Adrenal gland (tissue), 12 donors: ENCODE data around the gene NDUFV2. TPM values are rescaled to one million over a fixed set of nuclear protein-coding genes. Genes with fewer than 3 reads are reported as not detected.

Source experiments
- DNase-seq, 7 donors: peaks; one replicate each; pipeline ENCODE4 v3.0.0-alpha.2; 2019 to 2020
- H3K27ac ChIP-seq, 5 donors: fragments of 200-600 bp; sonication (generic) in 4 of 5; 1 replicate in 3 of 5; 2 replicates in 2 of 5; pipeline versions ENCODE4 v1.5.1 to v1.8.0; 2016 to 2020; ENCODE audit warnings: mild to moderate bottlenecking in 1 of 5
- H3K27me3 ChIP-seq: fragments of 200-600 bp; 2 replicates; pipeline ENCODE4 v1.8.0; 2021
- H3K36me3 ChIP-seq, 2 donors: fragments of 200-600 bp; replicated peaks in 1 of 2; 1 replicate in 1 of 2; 2 replicates in 1 of 2; pipeline versions ENCODE4 v1.5.1 to v1.8.0; 2018 to 2022
- H3K4me1 ChIP-seq, 2 donors: fragments of 200-600 bp; replicated peaks in 1 of 2; 1 replicate in 1 of 2; 2 replicates in 1 of 2; pipeline versions ENCODE4 v1.5.1 to v1.8.0; 2018 to 2021
- H3K4me3 ChIP-seq, 4 donors: fragments of 200-600 bp; sonication (generic) in 3 of 4; one replicate each; pipeline ENCODE4 v1.5.1; 2016 to 2018
- H3K9me3 ChIP-seq, 3 donors: fragments of 200-600 bp; sonication (generic) in 1 of 3; replicated peaks in 1 of 3; 1 replicate in 2 of 3; 2 replicates in 1 of 3; pipeline versions ENCODE4 v1.5.1 to v1.8.0; 2016 to 2021
- CTCF ChIP-seq, 6 experiments: fragments of 450-650 bp in 4 of 6; fragments of 200-600 bp in 2 of 6; sonication (generic) in 1 of 6; IDR thresholded peaks; 1 replicate in 5 of 6; 2 replicates in 1 of 6; pipeline versions ENCODE4 v1.5.1 to v1.8.0; 2016 to 2021; ENCODE audit warnings: antibody characterized with exemption in 6 of 6, mild to moderate bottlenecking in 2 of 6, moderate library complexity in 1 of 6
- POLR2A ChIP-seq, 2 donors: fragments of 450-650 bp; IDR thresholded peaks; one replicate each; pipeline ENCODE4 v1.6.1; 2017; ENCODE audit warnings: antibody characterized with exemption in 2 of 2, mild to moderate bottlenecking in 2 of 2, moderate library complexity in 1 of 2
- WGBS, 4 donors: extraction: QIAGEN DNeasy Blood & Tissue Kit in 2 of 4; methylation state at CpG; one replicate each; pipeline versions ENCODE4 v1.1.5 to v1.1.7; 2013 to 2017; 5-methylcytosine and 5-hydroxymethylcytosine counted together
- intact Hi-C, 2 donors: fragments of 100-400 bp; cut with DNase I; formaldehyde crosslinking; loops; one replicate each; pipeline versions ENCODE4 v1.14.1 to v1.15.0; 2022 to 2023
- polyA plus RNA-seq, 3 donors: library from polyadenylated mRNA; stranded (reverse); fragments of 200-250 nt in 2 of 3; fragments of 350-450 nt in 1 of 3; fragmentation: Illumina TruSeq in 1 of 3; extraction: RNeasy Lipid Tissue Mini Kit (QIAGEN cat#74804) in 1 of 3; gene quantifications; one replicate each; pipeline ENCODE4 v1.2.3, GENCODE V29; 2013 to 2014
- total RNA-seq, 9 donors: library from RNA; depleted of rRNA in 4 of 9; stranded (reverse); fragments of >200 nt in 4 of 9; fragments of 120-200 nt in 1 of 9; fragmentation: NEBNext Ultra II Directional in 1 of 9; extraction: Animal tissue kit (Norgen Biotek cat#: 25700) in 1 of 9; gene quantifications; one replicate each; pipeline versions ENCODE4 v1.1.0 to v1.2.4, GENCODE V29; 2013 to 2023
- donor health status: healthy with polysubstance abuse.
- donor health status: Bipolar disorder and iron deficiency.
- donor health status: DM: yes; HTN: yes; CAD: no.
- donor health status: DM: no; HTN: no; CAD: no.
- donor health status: DM: no; HTN: no; CAD: no.
- donor health status: DM: yes; HTN: yes; CAD: no.

NDUFV2 gene
- total and polyA plus RNA-seq, 12 donors, result 130 to 569 (median 219) TPM

- Histone ChIP-seq H3K4me3 (no peak overlapping the region), H3K4me1 (no peaks in the 10 kb centered on the region), H3K27me3 (no peaks in the 10 kb centered on the region), H3K9me3 (no peaks in the 10 kb centered on the region), H3K27ac (no peak overlapping the region), H3K36me3 (no peaks in the 10 kb centered on the region)
- intact Hi-C loops, result no loop called here
- DNase-seq, result no peak
- TF ChIP-seq POLR2A (IDR thresholded peaks at IDR 0.05) (no peak), CTCF (IDR thresholded peaks at IDR 0.05) (no peak)
- WGBS, 4 donors, result 66 to 81% (median 73%) methylated on average over 5 of the region's 5 CpGs
Observed at GRCh38 chr18:9065864-9066263, 36.6 kb upstream of the NDUFV2 start.

GRCh38 chr18:9066358-9066757 is 36.1 kb upstream of the NDUFV2 start:
- H3K27ac ChIP-seq, result no peak overlapping the region
- 89 to 93% (median 92%) methylated on average over 4 of the region's 4 CpGs for WGBS, 4 donors
- TF ChIP-seq POLR2A (IDR thresholded peaks at IDR 0.05), result no peak
- no peak for TF ChIP-seq CTCF (IDR thresholded peaks at IDR 0.05)
- no peaks in the 10 kb centered on the region for H3K4me1 ChIP-seq
- intact Hi-C loops, result no loop called here
- DNase-seq, result no peak
- H3K36me3 ChIP-seq, result no peaks in the 10 kb centered on the region
- no peak overlapping the region for H3K4me3 ChIP-seq
- no peaks in the 10 kb centered on the region for H3K9me3 ChIP-seq
- H3K27me3 ChIP-seq, result no peaks in the 10 kb centered on the region

- TF ChIP-seq POLR2A (IDR thresholded peaks at IDR 0.05) (no peak), CTCF (IDR thresholded peaks at IDR 0.05) (no peak)
- intact Hi-C loops, result no loop called here
- no peak for DNase-seq
- Histone ChIP-seq H3K4me1 (no peaks in the 10 kb centered on the region), H3K36me3 (no peaks in the 10 kb centered on the region), H3K9me3 (no peaks in the 10 kb centered on the region), H3K27ac (no peak overlapping the region), H3K27me3 (no peaks in the 10 kb centered on the region), H3K4me3 (no peak overlapping the region)
- WGBS, 4 donors, result 91 to 96% (median 95%) methylated on average over 5 of the region's 5 CpGs
Observed at GRCh38 chr18:9066817-9067306, 35.6 kb upstream of the NDUFV2 start.

- H3K27me3 ChIP-seq, result no peaks in the 10 kb centered on the region
- TF ChIP-seq CTCF (IDR thresholded peaks at IDR 0.05) (no peak), POLR2A (IDR thresholded peaks at IDR 0.05) (no peak)
- 78 to 88% (median 84%) methylated on average over 6 of the region's 6 CpGs for WGBS, 4 donors
- no peaks in the 10 kb centered on the region for H3K4me1 ChIP-seq
- intact Hi-C loops, result no loop called here
- H3K9me3 ChIP-seq, result no peaks in the 10 kb centered on the region
- no peaks in the 10 kb centered on the region for H3K36me3 ChIP-seq
- no peak overlapping the region for H3K4me3 ChIP-seq
- no peak overlapping the region for H3K27ac ChIP-seq
- no peak for DNase-seq
Observed at GRCh38 chr18:9067823-9068222, 34.7 kb upstream of the NDUFV2 start.
